ENCODE data around the gene APAF1. TPM values are rescaled to one million over a fixed set of nuclear protein-coding genes. Genes with fewer than 3 reads are reported as not detected.

Gene APAF1
- 11.5 and 14.7 TPM in 2 replicates for total RNA-seq

GRCh38 chr12:98644712-98645571 lies at the start of gene APAF1, which contains the start of gene IKBIP:
Gene APAF1, plus strand, starts transcription at chr12:98645290. Its CDS starts 3,070 bp downstream, at chr12:98648360.
Gene IKBIP, minus strand, starts transcription at chr12:98644788. Its CDS starts 87 bp downstream, at chr12:98644701.

Other genes with a start within 250 kb of the APAF1 start
- 81.3 and 114 TPM in 2 replicates for gene TMPO, start 129.7 kb upstream of the APAF1 start, total RNA-seq
- 1,078 and 1,098 TPM in 2 replicates for gene SLC25A3, start 51.6 kb upstream of the APAF1 start, total RNA-seq
- gene IKBIP, start 502 bp upstream of the APAF1 start, total RNA-seq = 74.4 and 83.5 TPM in 2 replicates